ENCODE data around the gene RERE. TPM values are rescaled to one million over a fixed set of nuclear protein-coding genes. Genes with fewer than 3 reads are reported as not detected.

Gene RERE
- total RNA-seq, 1 donor from 2014 or later = 76.8 TPM

- Mint-ChIP-seq H3K4me3 (ENCODE audit: unreplicated experiment) (peak overlapping the region; percentile 24), H3K27ac (ENCODE audit: unreplicated experiment) (peak overlapping the region; percentile 98), H3K9me3 (ENCODE audit: unreplicated experiment) (no peaks in the 10 kb centered on the region), H3K27me3 (ENCODE audit: unreplicated experiment) (no peaks in the 10 kb centered on the region), H3K4me1 (ENCODE audit: unreplicated experiment) (peaks cover 69% of the 10 kb centered on the region), H3K36me3 (ENCODE audit: unreplicated experiment) (no peaks in the 10 kb centered on the region)
- no peak for DNase-seq (ENCODE audit: extremely low spot score, unreplicated experiment)
- TF ChIP-seq CTCF (IDR thresholded peaks at IDR 0.05) = no peak
Measured at GRCh38 chr1:8464377-8464776, 353.1 kb downstream of the RERE start.

GRCh38 chr1:8463144-8463927, 354.1 kb downstream of the RERE start:
- H3K27ac Mint-ChIP-seq (ENCODE audit: unreplicated experiment) = peak overlapping the region; percentile 98
- H3K4me1 Mint-ChIP-seq (ENCODE audit: unreplicated experiment) = peaks cover 71% of the 10 kb centered on the region
- H3K9me3 Mint-ChIP-seq (ENCODE audit: unreplicated experiment) = no peaks in the 10 kb centered on the region
- H3K27me3 Mint-ChIP-seq (ENCODE audit: unreplicated experiment) = no peaks in the 10 kb centered on the region
- no peak for DNase-seq (ENCODE audit: extremely low spot score, unreplicated experiment)
- peak overlapping the region; percentile 73 for H3K4me3 Mint-ChIP-seq (ENCODE audit: unreplicated experiment)
- H3K36me3 Mint-ChIP-seq (ENCODE audit: unreplicated experiment) = no peaks in the 10 kb centered on the region
- TF ChIP-seq CTCF (IDR thresholded peaks at IDR 0.05) = no peak

- Mint-ChIP-seq H3K27ac (ENCODE audit: unreplicated experiment) (peak overlapping the region; percentile 78), H3K36me3 (ENCODE audit: unreplicated experiment) (peaks cover 3% of the 10 kb centered on the region), H3K4me3 (ENCODE audit: unreplicated experiment) (no peak overlapping the region), H3K4me1 (ENCODE audit: unreplicated experiment) (peaks cover 75% of the 10 kb centered on the region), H3K9me3 (ENCODE audit: unreplicated experiment) (no peaks in the 10 kb centered on the region), H3K27me3 (ENCODE audit: unreplicated experiment) (no peaks in the 10 kb centered on the region)
- TF ChIP-seq CTCF (IDR thresholded peaks at IDR 0.05) = no peak
- DNase-seq (ENCODE audit: extremely low spot score, unreplicated experiment) = no peak
Measured at GRCh38 chr1:8462371-8462892, 355.0 kb downstream of the RERE start.

GRCh38 chr1:8461351-8462110, 355.9 kb downstream of the RERE start:
- TF ChIP-seq CTCF (IDR thresholded peaks at IDR 0.05) = no peak
- H3K27me3 Mint-ChIP-seq (ENCODE audit: unreplicated experiment) = no peaks in the 10 kb centered on the region
- peaks cover 3% of the 10 kb centered on the region for H3K36me3 Mint-ChIP-seq (ENCODE audit: unreplicated experiment)
- no peak for DNase-seq (ENCODE audit: extremely low spot score, unreplicated experiment)
- peaks cover 77% of the 10 kb centered on the region for H3K4me1 Mint-ChIP-seq (ENCODE audit: unreplicated experiment)
- peak overlapping the region; percentile 77 for H3K27ac Mint-ChIP-seq (ENCODE audit: unreplicated experiment)
- no peaks in the 10 kb centered on the region for H3K9me3 Mint-ChIP-seq (ENCODE audit: unreplicated experiment)
- H3K4me3 Mint-ChIP-seq (ENCODE audit: unreplicated experiment) = no peak overlapping the region

- H3K27ac Mint-ChIP-seq (ENCODE audit: unreplicated experiment) = no peak overlapping the region
- TF ChIP-seq CTCF (IDR thresholded peaks at IDR 0.05) = no peak
- peaks cover 77% of the 10 kb centered on the region for H3K4me1 Mint-ChIP-seq (ENCODE audit: unreplicated experiment)
- DNase-seq (ENCODE audit: extremely low spot score, unreplicated experiment) = no peak
- H3K36me3 Mint-ChIP-seq (ENCODE audit: unreplicated experiment) = peaks cover 3% of the 10 kb centered on the region
- H3K9me3 Mint-ChIP-seq (ENCODE audit: unreplicated experiment) = no peaks in the 10 kb centered on the region
- no peak overlapping the region for H3K4me3 Mint-ChIP-seq (ENCODE audit: unreplicated experiment)
- H3K27me3 Mint-ChIP-seq (ENCODE audit: unreplicated experiment) = no peaks in the 10 kb centered on the region
Measured at GRCh38 chr1:8460784-8461183, 356.7 kb downstream of the RERE start.
